HepG2 (cell line): ENCODE data around the gene IGFN1. TPM values are rescaled to one million over a fixed set of nuclear protein-coding genes. Genes with fewer than 3 reads are reported as not detected.
A peak's percentile ranks its signal among the peaks of the same experiment; 100 is the strongest.

Source experiments
- CENPT ChIP-seq: sonication (generic); formaldehyde crosslinking; IDR thresholded peaks from 2 replicates; pipeline ENCODE4 v1.8.0; 2022; ENCODE audit warnings: low read depth, mild to moderate bottlenecking, moderate library complexity, missing genetic modification reagents
- ESRRA ChIP-seq: sonication (generic); formaldehyde crosslinking; IDR thresholded peaks from 2 replicates; pipeline ENCODE4 v1.5.1; 2020; ENCODE audit warnings: mild to moderate bottlenecking, low read depth, missing genetic modification reagents
- MZF1 ChIP-seq: sonication (generic); formaldehyde crosslinking; IDR thresholded peaks from 2 replicates; pipeline ENCODE4 v1.8.1; 2023; ENCODE audit warnings: mild to moderate bottlenecking, missing genetic modification reagents, borderline replicate concordance
- PAWR ChIP-seq: sonication (generic); formaldehyde crosslinking; IDR thresholded peaks from 2 replicates; pipeline ENCODE4 v1.4.0; 2020; ENCODE audit warnings: missing genetic modification reagents, mild to moderate bottlenecking, borderline replicate concordance
- RBFOX2 ChIP-seq: fragments of 200-400 bp; formaldehyde crosslinking; IDR thresholded peaks from 2 replicates; pipeline ENCODE4 v1.6.1; 2017; ENCODE audit warnings: low read depth, mild to moderate bottlenecking, low read length
- ZFP36L2 ChIP-seq: sonication (generic); formaldehyde crosslinking; IDR thresholded peaks from 2 replicates; pipeline ENCODE4 v1.4.0; 2020; ENCODE audit warnings: missing genetic modification reagents
- ZNF256 ChIP-seq: sonication (generic); formaldehyde crosslinking; conservative IDR thresholded peaks from 2 replicates; pipeline ENCODE4 v1.4.0; 2020; ENCODE audit warnings: missing genetic modification reagents
- ZNF296 ChIP-seq: sonication (generic); formaldehyde crosslinking; conservative IDR thresholded peaks from 2 replicates; pipeline ENCODE4 v1.5.0; 2020; ENCODE audit warnings: mild to moderate bottlenecking, missing genetic modification reagents
- ZNF441 ChIP-seq: sonication (generic); formaldehyde crosslinking; IDR thresholded peaks from 2 replicates; pipeline ENCODE4 v1.7.0; 2021; ENCODE audit warnings: missing genetic modification reagents, borderline replicate concordance
- ZNF546 ChIP-seq: sonication (generic); formaldehyde crosslinking; conservative IDR thresholded peaks from 2 replicates; pipeline ENCODE4 v1.8.1; 2023; ENCODE audit warnings: mild to moderate bottlenecking, missing genetic modification reagents
- ZNF567 ChIP-seq: sonication (generic); formaldehyde crosslinking; IDR thresholded peaks from 2 replicates; pipeline ENCODE4 v1.8.1; 2023; ENCODE audit warnings: mild to moderate bottlenecking, missing genetic modification reagents, borderline replicate concordance
- ZNF598 ChIP-seq: sonication (generic); formaldehyde crosslinking; IDR thresholded peaks from 2 replicates; pipeline ENCODE4 v1.5.1; 2020; ENCODE audit warnings: mild to moderate bottlenecking, missing genetic modification reagents, borderline replicate concordance
- polyA plus RNA-seq, 8 experiments: library from polyadenylated mRNA; depleted of rRNA in 3 of 8; stranded (reverse) in 7 of 8; unstranded in 1 of 8; fragments of >200 nt; fragmentation: Illumina TruSeq in 4 of 8; extraction: Trizol in 4 of 8; gene quantifications; 2 replicates each; pipeline versions ENCODE4 v1.2.1 to v1.2.3, GENCODE V29; 2011 to 2016; ENCODE audit warnings: low read depth in 4 of 8, missing spikeins in 1 of 8, mixed read lengths in 1 of 8; ENCODE audit not compliant: insufficient read depth in 1 of 8
- total RNA-seq, 5 experiments: library from RNA; depleted of rRNA; stranded (reverse); fragments of >200 nt; fragmentation: Illumina TruSeq; extraction: Trizol; gene quantifications; 2 replicates each; pipeline ENCODE4 v1.2.3, GENCODE V29; 2016; ENCODE audit warnings: low read depth in 1 of 5
- TF ChIP-seq, protein P1 (sequence below): sonication (generic); formaldehyde crosslinking; IDR thresholded peaks from 2 replicates; pipeline ENCODE4 v1.8.0; 2022; ENCODE audit warnings: mild to moderate bottlenecking, missing genetic modification reagents
- TF ChIP-seq, protein P2 (sequence below): sonication (generic); formaldehyde crosslinking; IDR thresholded peaks from 2 replicates; pipeline ENCODE4 v1.8.0; 2022; ENCODE audit warnings: low read depth, missing genetic modification reagents
- TF ChIP-seq, protein P3 (sequence below): IDR thresholded peaks from 2 replicates; pipeline ENCODE4 v1.6.1; 2016
- TF ChIP-seq, protein P4 (sequence below): sonication (generic); formaldehyde crosslinking; IDR thresholded peaks from 2 replicates; pipeline ENCODE4 v1.4.0; 2020; ENCODE audit warnings: missing genetic modification reagents
- TF ChIP-seq, protein P5 (sequence below): sonication (generic); formaldehyde crosslinking; IDR thresholded peaks from 2 replicates; pipeline ENCODE4 v1.5.0; 2020; ENCODE audit warnings: missing genetic modification reagents
- TF ChIP-seq, protein P6 (sequence below): sonication (generic); formaldehyde crosslinking; IDR thresholded peaks from 2 replicates; pipeline ENCODE4 v1.8.0; 2022; ENCODE audit warnings: missing genetic modification reagents, mild to moderate bottlenecking, inconsistent platforms, borderline replicate concordance

The IGFN1 gene
- total and polyA plus RNA-seq, 2 of the 13 experiments (the other 11 are each of a cell fraction or from before 2014, with no cell fraction given), result 0.04 to 0.05 TPM

DNA sequence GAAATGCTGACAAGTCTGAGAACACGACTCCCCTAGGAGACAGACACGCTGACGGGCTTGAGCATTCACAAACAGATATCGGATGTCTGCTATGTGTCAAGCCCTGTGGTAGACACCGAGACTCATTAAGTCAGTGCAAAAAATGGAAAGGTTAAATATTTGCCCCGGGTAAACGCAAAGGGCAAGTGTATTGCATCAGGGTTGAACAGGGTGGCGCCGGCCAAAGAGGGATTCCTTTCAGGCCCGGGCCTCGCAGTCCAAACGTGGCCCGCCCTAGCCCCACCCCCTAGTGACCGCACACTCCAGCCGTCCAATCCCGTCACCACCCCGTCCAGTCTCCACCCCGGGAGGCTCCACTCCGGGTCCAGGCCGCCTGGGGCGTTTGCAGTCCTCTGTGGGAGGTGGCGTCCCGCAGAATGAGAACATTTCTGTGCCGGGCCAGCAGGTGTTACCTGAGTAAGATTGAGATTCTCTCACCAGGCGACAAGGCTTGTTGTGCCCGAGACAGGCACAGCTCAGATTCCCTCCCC is 20.0 kb upstream of the IGFN1 start (continued):
- TF ChIP-seq RBFOX2, result no peak
- TF ChIP-seq ESRRA (CRISPR knock-in tag), result peak; percentile 85
- TF ChIP-seq, protein P1, sequence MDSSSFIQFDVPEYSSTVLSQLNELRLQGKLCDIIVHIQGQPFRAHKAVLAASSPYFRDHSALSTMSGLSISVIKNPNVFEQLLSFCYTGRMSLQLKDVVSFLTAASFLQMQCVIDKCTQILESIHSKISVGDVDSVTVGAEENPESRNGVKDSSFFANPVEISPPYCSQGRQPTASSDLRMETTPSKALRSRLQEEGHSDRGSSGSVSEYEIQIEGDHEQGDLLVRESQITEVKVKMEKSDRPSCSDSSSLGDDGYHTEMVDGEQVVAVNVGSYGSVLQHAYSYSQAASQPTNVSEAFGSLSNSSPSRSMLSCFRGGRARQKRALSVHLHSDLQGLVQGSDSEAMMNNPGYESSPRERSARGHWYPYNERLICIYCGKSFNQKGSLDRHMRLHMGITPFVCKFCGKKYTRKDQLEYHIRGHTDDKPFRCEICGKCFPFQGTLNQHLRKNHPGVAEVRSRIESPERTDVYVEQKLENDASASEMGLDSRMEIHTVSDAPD, result no peak
- TF ChIP-seq, protein P2, sequence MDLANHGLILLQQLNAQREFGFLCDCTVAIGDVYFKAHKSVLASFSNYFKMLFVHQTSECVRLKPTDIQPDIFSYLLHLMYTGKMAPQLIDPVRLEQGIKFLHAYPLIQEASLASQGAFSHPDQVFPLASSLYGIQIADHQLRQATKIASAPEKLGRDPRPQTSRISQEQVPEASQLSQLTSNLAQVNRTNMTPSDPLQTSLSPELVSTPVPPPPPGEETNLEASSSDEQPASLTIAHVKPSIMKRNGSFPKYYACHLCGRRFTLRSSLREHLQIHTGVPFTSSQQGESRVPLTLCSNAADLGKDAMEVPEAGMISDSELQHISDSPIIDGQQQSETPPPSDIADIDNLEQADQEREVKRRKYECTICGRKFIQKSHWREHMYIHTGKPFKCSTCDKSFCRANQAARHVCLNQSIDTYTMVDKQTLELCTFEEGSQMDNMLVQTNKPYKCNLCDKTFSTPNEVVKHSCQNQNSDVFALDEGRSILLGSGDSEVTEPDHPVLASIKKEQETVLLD, result no peak
- TF ChIP-seq ZNF441 (CRISPR knock-in tag), result 0 out of 2 replicates have a peak, but pooled peaks have one; percentile 13
- TF ChIP-seq ZNF567 (CRISPR knock-in tag), result peak; percentile 51; the same call in 1 of the 2 replicates
- TF ChIP-seq, protein P3, sequence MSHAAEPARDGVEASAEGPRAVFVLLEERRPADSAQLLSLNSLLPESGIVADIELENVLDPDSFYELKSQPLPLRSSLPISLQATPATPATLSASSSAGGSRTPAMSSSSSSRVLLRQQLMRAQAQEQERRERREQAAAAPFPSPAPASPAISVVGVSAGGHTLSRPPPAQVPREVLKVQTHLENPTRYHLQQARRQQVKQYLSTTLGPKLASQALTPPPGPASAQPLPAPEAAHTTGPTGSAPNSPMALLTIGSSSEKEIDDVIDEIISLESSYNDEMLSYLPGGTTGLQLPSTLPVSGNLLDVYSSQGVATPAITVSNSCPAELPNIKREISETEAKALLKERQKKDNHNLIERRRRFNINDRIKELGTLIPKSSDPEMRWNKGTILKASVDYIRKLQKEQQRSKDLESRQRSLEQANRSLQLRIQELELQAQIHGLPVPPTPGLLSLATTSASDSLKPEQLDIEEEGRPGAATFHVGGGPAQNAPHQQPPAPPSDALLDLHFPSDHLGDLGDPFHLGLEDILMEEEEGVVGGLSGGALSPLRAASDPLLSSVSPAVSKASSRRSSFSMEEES, result peak; percentile 66; the same call in 1 of the 2 replicates
- TF ChIP-seq PAWR (CRISPR knock-in tag), result peak; percentile 87; the same call in 1 of the 2 replicates
- TF ChIP-seq ZNF296 (CRISPR knock-in tag), result no peak
- TF ChIP-seq, protein P4, sequence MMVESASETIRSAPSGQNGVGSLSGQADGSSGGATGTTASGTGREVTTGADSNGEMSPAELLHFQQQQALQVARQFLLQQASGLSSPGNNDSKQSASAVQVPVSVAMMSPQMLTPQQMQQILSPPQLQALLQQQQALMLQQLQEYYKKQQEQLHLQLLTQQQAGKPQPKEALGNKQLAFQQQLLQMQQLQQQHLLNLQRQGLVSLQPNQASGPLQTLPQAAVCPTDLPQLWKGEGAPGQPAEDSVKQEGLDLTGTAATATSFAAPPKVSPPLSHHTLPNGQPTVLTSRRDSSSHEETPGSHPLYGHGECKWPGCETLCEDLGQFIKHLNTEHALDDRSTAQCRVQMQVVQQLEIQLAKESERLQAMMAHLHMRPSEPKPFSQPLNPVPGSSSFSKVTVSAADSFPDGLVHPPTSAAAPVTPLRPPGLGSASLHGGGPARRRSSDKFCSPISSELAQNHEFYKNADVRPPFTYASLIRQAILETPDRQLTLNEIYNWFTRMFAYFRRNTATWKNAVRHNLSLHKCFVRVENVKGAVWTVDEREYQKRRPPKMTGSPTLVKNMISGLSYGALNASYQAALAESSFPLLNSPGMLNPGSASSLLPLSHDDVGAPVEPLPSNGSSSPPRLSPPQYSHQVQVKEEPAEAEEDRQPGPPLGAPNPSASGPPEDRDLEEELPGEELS (CRISPR knock-in tag), result peak; percentile 91
- TF ChIP-seq, protein P5, sequence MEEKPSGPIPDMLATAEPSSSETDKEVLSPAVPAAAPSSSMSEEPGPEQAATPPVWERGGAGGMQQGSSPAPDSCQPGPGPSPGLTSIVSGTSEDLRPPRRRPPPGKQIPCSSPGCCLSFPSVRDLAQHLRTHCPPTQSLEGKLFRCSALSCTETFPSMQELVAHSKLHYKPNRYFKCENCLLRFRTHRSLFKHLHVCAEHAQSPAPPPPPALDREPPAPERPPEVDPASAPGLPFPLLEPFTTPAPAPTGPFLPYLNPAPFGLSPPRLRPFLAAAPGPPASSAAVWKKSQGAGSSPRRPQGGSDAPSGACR (CRISPR knock-in tag), result no peak
- no peak for TF ChIP-seq CENPT (CRISPR knock-in tag)
- TF ChIP-seq ZNF546 (CRISPR knock-in tag), result no peak
- TF ChIP-seq, protein P6, sequence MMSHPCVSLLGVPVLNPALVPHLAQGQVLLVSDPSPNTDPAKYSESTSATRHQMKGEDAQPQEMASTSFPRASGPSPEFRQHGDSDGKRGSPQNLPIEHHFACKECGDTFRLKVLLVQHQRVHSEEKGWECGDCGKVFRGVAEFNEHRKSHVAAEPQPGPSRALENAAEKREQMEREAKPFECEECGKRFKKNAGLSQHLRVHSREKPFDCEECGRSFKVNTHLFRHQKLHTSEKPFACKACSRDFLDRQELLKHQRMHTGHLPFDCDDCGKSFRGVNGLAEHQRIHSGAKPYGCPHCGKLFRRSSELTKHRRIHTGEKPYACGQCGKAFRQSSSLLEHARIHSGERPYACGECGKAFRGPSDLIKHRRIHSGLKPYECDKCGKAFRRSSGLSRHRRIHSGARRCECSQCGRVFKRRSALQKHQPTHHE, result no peak; the same call in 1 of the 2 replicates
- TF ChIP-seq ZFP36L2 (CRISPR knock-in tag), result no peak
- TF ChIP-seq ZNF256 (CRISPR knock-in tag), result 0 out of 2 replicates have a peak, but pooled peaks have one; percentile 13
- no peak for TF ChIP-seq MZF1 (CRISPR knock-in tag)
- no peak for TF ChIP-seq ZNF598 (CRISPR knock-in tag)
